HEK293 (cell line): ENCODE measurements around the gene LDLRAD4.

Source experiments
- CTCF ChIA-PET: fragments of 350-600 bp; formaldehyde crosslinking; extraction: SDS; loops from one replicate; lab custom pipeline; 2021; ENCODE audit warnings: antibody characterized with exemption; lab: Yijun Ruan, JAX
- POLR2A ChIA-PET: fragments of 300-600 bp; formaldehyde crosslinking; extraction: SDS; loops from one replicate; lab custom pipeline; 2020; ENCODE audit warnings: antibody characterized with exemption, inconsistent platforms; lab: Yijun Ruan, JAX
- H3K27ac ChIP-seq: fragments of 200-500 bp; sonication (Bioruptor generic); 2 replicates; pipeline ENCODE4 v1.5.1; 2014; ENCODE audit warnings: low read depth, low read length, control low read depth, inconsistent platforms; ENCODE audit errors: extremely low read depth
- H3K36me3 ChIP-seq, 2 experiments: fragments of 200-500 bp in 1 of 2; sonication (Bioruptor generic) in 1 of 2; 1 replicate in 1 of 2; 2 replicates in 1 of 2; pipeline ENCODE4 v1.5.1; 2014 to 2017; ENCODE audit warnings: inconsistent platforms in 2 of 2, low read length in 2 of 2; ENCODE audit not compliant: control insufficient read depth in 2 of 2, insufficient read depth in 1 of 2
- H3K4me1 ChIP-seq: fragments of 200-500 bp; sonication (Bioruptor generic); 2 replicates; pipeline ENCODE4 v1.5.1; 2014; ENCODE audit warnings: mild to moderate bottlenecking, low read length, inconsistent platforms; ENCODE audit not compliant: control insufficient read depth, insufficient read depth
- H3K4me3 ChIP-seq: 2 replicates; pipeline ENCODE4 v1.5.1; 2011; ENCODE audit warnings: low read depth, mild to moderate bottlenecking, control low read depth, low read length, moderate library complexity
- H3K9me3 ChIP-seq: fragments of 200-500 bp; sonication (Bioruptor generic); 2 replicates; pipeline ENCODE4 v1.5.1; 2014; ENCODE audit warnings: low read depth, low read length, inconsistent platforms; ENCODE audit not compliant: control insufficient read depth, insufficient read depth
- BCL11A ChIP-seq: fragments of 450-650 bp; formaldehyde crosslinking; IDR thresholded peaks from 2 replicates; pipeline ENCODE4 v1.5.1; 2016; ENCODE audit warnings: low read depth, missing biosample characterization, missing genetic modification characterization
- KLF10 ChIP-seq: fragments of 450-650 bp; IDR thresholded peaks from 2 replicates; pipeline ENCODE4 v1.5.1; 2018; ENCODE audit warnings: missing biosample characterization, mild to moderate bottlenecking, missing genetic modification characterization
- SP3 ChIP-seq: fragments of 450-650 bp; formaldehyde crosslinking; IDR thresholded peaks from 2 replicates; pipeline ENCODE4 v1.5.1; 2016; ENCODE audit warnings: missing biosample characterization, missing genetic modification characterization
- YY1 ChIP-seq: fragments of 450-650 bp; formaldehyde crosslinking; IDR thresholded peaks from 2 replicates; pipeline ENCODE4 v1.5.1; 2018; ENCODE audit warnings: missing biosample characterization, missing genetic modification characterization
- ZBTB7A ChIP-seq: fragments of 450-650 bp; formaldehyde crosslinking; IDR thresholded peaks from 2 replicates; pipeline ENCODE4 v1.5.1; 2016; ENCODE audit warnings: low read depth, missing biosample characterization, missing genetic modification characterization
- ZBTB8A ChIP-seq: fragments of 450-650 bp; formaldehyde crosslinking; IDR thresholded peaks from 2 replicates; pipeline ENCODE4 v1.5.1; 2016; ENCODE audit warnings: missing biosample characterization, missing genetic modification characterization
- ZFP69B ChIP-seq: fragments of 450-650 bp; formaldehyde crosslinking; IDR thresholded peaks from 2 replicates; pipeline ENCODE4 v1.5.1; 2016; ENCODE audit warnings: missing biosample characterization, missing genetic modification characterization
- ZNF146 ChIP-seq: fragments of 450-650 bp; formaldehyde crosslinking; IDR thresholded peaks from 2 replicates; pipeline ENCODE4 v1.5.1; 2016; ENCODE audit warnings: missing biosample characterization, missing genetic modification characterization
- ZNF214 ChIP-seq: fragments of 450-650 bp; formaldehyde crosslinking; IDR thresholded peaks from 2 replicates; pipeline ENCODE4 v1.5.1; 2017; ENCODE audit warnings: missing biosample characterization, mild to moderate bottlenecking, missing genetic modification characterization, borderline replicate concordance
- ZNF239 ChIP-seq: fragments of 450-650 bp; formaldehyde crosslinking; IDR thresholded peaks from 2 replicates; pipeline ENCODE4 v1.5.1; 2016; ENCODE audit warnings: missing biosample characterization, missing genetic modification characterization
- ZNF391 ChIP-seq: fragments of 450-650 bp; formaldehyde crosslinking; IDR thresholded peaks from 2 replicates; pipeline ENCODE4 v1.5.1; 2016; ENCODE audit warnings: low read depth, missing biosample characterization, missing genetic modification characterization, borderline replicate concordance
- ZNF416 ChIP-seq: fragments of 450-650 bp; formaldehyde crosslinking; IDR thresholded peaks from 2 replicates; pipeline ENCODE4 v1.5.1; 2016; ENCODE audit warnings: missing biosample characterization, missing genetic modification characterization
- ZNF530 ChIP-seq: fragments of 450-650 bp; formaldehyde crosslinking; IDR thresholded peaks from 2 replicates; pipeline ENCODE4 v1.5.1; 2016; ENCODE audit warnings: low read depth, missing biosample characterization, missing genetic modification characterization
- ZNF549 ChIP-seq: fragments of 450-650 bp; IDR thresholded peaks from 2 replicates; pipeline ENCODE4 v1.5.1; 2018; ENCODE audit warnings: missing biosample characterization, missing genetic modification characterization, mild to moderate bottlenecking, inconsistent platforms, moderate library complexity
- ZNF555 ChIP-seq: fragments of 450-650 bp; formaldehyde crosslinking; conservative IDR thresholded peaks from 2 replicates; pipeline ENCODE4 v1.5.1; 2017; ENCODE audit warnings: missing biosample characterization, mild to moderate bottlenecking, missing genetic modification characterization, inconsistent platforms
- ZNF561 ChIP-seq: fragments of 450-650 bp; IDR thresholded peaks from 2 replicates; pipeline ENCODE4 v1.5.1; 2018; ENCODE audit warnings: missing biosample characterization, missing genetic modification characterization, borderline replicate concordance
- ZNF610 ChIP-seq: fragments of 450-650 bp; formaldehyde crosslinking; IDR thresholded peaks from 2 replicates; pipeline ENCODE4 v1.5.1; 2016; ENCODE audit warnings: missing biosample characterization, missing genetic modification characterization, borderline replicate concordance
- ZNF624 ChIP-seq: fragments of 450-650 bp; formaldehyde crosslinking; IDR thresholded peaks from 2 replicates; pipeline ENCODE4 v1.5.1; 2017; ENCODE audit warnings: missing biosample characterization, missing genetic modification characterization
- ZNF670 ChIP-seq: fragments of 450-650 bp; formaldehyde crosslinking; IDR thresholded peaks from 2 replicates; pipeline ENCODE4 v1.5.1; 2016; ENCODE audit warnings: missing biosample characterization, missing genetic modification characterization, low read depth
- ZNF830 ChIP-seq: fragments of 450-650 bp; IDR thresholded peaks from 2 replicates; pipeline ENCODE4 v1.5.0; 2018; ENCODE audit warnings: missing biosample characterization, missing genetic modification characterization, low read depth, mild to moderate bottlenecking, moderate library complexity
- TF ChIP-seq, protein P1 (sequence below): fragments of 450-650 bp; formaldehyde crosslinking; IDR thresholded peaks from 2 replicates; pipeline ENCODE4 v1.5.1; 2016; ENCODE audit warnings: missing biosample characterization, missing genetic modification characterization
- TF ChIP-seq, protein P2 (sequence below): fragments of 450-650 bp; IDR thresholded peaks from 2 replicates; pipeline ENCODE4 v1.5.1; 2018; ENCODE audit warnings: missing biosample characterization, mild to moderate bottlenecking, missing genetic modification characterization
- TF ChIP-seq, protein P3 (sequence below): fragments of 450-650 bp; formaldehyde crosslinking; IDR thresholded peaks from 2 replicates; pipeline ENCODE4 v1.5.1; 2017; ENCODE audit warnings: missing biosample characterization, missing genetic modification characterization
- TF ChIP-seq, protein P4 (sequence below): fragments of 450-650 bp; formaldehyde crosslinking; IDR thresholded peaks from 2 replicates; pipeline ENCODE4 v1.5.1; 2016; ENCODE audit warnings: missing biosample characterization, missing genetic modification characterization
- TF ChIP-seq, protein P5 (sequence below): fragments of 450-650 bp; formaldehyde crosslinking; IDR thresholded peaks from 2 replicates; pipeline ENCODE4 v1.5.1; 2017; ENCODE audit warnings: missing biosample characterization, mild to moderate bottlenecking, missing genetic modification characterization, moderate library complexity

LDLRAD4 gene

DNA sequence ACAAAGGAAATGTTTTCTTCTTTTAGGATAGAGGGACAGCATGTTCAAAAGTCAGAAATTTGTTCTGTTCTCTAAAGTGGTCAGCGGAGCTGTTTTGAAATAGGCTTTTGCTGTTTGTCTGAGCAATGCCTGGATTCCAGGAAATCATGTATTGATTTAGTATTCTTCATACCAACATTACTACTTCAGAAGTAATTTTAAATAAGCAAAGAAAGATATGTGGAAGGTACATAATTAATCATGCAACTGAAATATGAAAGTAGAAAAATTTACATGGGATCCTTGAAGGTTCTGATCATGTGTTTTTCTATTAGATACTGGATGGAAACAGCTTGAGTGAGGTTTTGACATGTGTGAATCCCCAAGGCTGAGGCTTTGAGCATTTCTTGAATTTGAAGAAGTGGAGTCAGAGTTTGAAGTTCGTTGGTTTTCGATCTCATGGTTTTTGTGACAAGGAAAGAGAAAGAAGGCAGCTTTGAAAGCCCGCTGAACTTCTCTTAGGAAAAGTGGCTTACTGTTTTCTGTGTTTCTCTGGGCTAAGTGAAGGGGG is 220.0 kb downstream of the LDLRAD4 start:
- peaks cover 10% of the 10 kb centered on the region for H3K4me1 ChIP-seq
- H3K36me3 ChIP-seq: no peaks in the 10 kb centered on the region
- H3K4me3 ChIP-seq: no peak overlapping the region
- ChIA-PET CTCF (interaction anchor here (0.7 kb wide), 1 partner anchor 36 kb away, joined by 3 read pairs; no protein-coding TSS in a partner anchor), POLR2A (no interaction called here)
- TF ChIP-seq, protein P1, sequence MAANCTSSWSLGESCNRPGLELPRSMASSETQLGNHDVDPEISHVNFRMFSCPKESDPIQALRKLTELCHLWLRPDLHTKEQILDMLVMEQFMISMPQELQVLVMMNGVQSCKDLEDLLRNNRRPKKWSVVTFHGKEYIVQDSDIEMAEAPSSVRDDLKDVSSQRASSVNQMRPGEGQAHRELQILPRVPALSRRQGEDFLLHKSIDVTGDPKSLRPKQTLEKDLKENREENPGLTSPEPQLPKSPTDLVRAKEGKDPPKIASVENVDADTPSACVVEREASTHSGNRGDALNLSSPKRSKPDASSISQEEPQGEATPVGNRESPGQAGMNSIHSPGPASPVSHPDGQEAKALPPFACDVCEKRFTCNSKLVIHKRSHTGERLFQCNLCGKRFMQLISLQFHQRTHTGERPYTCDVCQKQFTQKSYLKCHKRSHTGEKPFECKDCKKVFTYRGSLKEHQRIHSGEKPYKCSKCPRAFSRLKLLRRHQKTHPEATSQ (tag by site-specific recombination): no peak
- TF ChIP-seq ZNF610 (tag by site-specific recombination) (no peak), BCL11A (no peak), ZBTB7A (tag by site-specific recombination) (no peak), ZBTB8A (tag by site-specific recombination) (no peak), YY1 (tag by site-specific recombination) (no peak), ZNF561 (tag by site-specific recombination) (no peak), ZNF239 (tag by site-specific recombination) (no peak), ZNF214 (no peak), ZNF416 (tag by site-specific recombination) (no peak), ZFP69B (tag by site-specific recombination) (no peak)
- TF ChIP-seq, protein P2, sequence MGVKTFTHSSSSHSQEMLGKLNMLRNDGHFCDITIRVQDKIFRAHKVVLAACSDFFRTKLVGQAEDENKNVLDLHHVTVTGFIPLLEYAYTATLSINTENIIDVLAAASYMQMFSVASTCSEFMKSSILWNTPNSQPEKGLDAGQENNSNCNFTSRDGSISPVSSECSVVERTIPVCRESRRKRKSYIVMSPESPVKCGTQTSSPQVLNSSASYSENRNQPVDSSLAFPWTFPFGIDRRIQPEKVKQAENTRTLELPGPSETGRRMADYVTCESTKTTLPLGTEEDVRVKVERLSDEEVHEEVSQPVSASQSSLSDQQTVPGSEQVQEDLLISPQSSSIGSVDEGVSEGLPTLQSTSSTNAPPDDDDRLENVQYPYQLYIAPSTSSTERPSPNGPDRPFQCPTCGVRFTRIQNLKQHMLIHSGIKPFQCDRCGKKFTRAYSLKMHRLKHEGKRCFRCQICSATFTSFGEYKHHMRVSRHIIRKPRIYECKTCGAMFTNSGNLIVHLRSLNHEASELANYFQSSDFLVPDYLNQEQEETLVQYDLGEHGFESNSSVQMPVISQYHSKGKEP (tag by site-specific recombination): no peak
- TF ChIP-seq, protein P3, sequence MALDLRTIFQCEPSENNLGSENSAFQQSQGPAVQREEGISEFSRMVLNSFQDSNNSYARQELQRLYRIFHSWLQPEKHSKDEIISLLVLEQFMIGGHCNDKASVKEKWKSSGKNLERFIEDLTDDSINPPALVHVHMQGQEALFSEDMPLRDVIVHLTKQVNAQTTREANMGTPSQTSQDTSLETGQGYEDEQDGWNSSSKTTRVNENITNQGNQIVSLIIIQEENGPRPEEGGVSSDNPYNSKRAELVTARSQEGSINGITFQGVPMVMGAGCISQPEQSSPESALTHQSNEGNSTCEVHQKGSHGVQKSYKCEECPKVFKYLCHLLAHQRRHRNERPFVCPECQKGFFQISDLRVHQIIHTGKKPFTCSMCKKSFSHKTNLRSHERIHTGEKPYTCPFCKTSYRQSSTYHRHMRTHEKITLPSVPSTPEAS (tag by site-specific recombination): no peak
- H3K9me3 ChIP-seq: no peaks in the 10 kb centered on the region
- no peak overlapping the region for H3K27ac ChIP-seq

DNA sequence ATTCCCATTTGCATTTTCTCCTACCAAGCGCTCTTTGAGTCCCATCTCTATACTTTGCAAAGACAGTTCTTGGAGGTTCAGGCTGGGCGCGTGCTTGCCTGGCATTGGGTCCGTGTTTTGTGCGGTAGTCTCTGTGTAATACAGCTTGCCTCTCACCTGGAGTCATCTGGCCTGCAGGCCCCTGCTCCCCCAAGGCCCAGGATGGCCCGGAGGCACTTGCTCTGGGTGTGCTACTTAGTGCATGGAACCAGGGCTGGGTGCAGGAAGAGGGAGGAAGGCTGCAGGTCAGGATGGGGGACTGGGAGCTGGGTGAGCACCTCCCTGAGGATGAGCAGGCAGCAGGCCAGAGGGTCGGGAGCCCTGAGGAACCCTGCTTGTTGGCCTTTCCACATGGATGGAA is 220.9 kb downstream of the LDLRAD4 start:
- ChIA-PET POLR2A (no interaction called here), CTCF (interaction anchor here (0.7 kb wide), 1 partner anchor 36 kb away, joined by 3 read pairs; no protein-coding TSS in a partner anchor)
- no peaks in the 10 kb centered on the region for H3K9me3 ChIP-seq
- no peaks in the 10 kb centered on the region for H3K36me3 ChIP-seq
- no peak overlapping the region for H3K27ac ChIP-seq
- no peak overlapping the region for H3K4me3 ChIP-seq
- H3K4me1 ChIP-seq: peaks cover 10% of the 10 kb centered on the region
- TF ChIP-seq ZNF670 (tag by site-specific recombination) (no peak), ZNF555 (no peak), ZNF391 (no peak), ZNF146 (tag by site-specific recombination) (no peak), ZNF549 (no peak), ZNF624 (tag by site-specific recombination) (no peak), ZNF530 (tag by site-specific recombination) (no peak), KLF10 (tag by site-specific recombination) (no peak), ZNF830 (tag by site-specific recombination) (no peak), SP3 (tag by site-specific recombination) (no peak)
- TF ChIP-seq, protein P4, sequence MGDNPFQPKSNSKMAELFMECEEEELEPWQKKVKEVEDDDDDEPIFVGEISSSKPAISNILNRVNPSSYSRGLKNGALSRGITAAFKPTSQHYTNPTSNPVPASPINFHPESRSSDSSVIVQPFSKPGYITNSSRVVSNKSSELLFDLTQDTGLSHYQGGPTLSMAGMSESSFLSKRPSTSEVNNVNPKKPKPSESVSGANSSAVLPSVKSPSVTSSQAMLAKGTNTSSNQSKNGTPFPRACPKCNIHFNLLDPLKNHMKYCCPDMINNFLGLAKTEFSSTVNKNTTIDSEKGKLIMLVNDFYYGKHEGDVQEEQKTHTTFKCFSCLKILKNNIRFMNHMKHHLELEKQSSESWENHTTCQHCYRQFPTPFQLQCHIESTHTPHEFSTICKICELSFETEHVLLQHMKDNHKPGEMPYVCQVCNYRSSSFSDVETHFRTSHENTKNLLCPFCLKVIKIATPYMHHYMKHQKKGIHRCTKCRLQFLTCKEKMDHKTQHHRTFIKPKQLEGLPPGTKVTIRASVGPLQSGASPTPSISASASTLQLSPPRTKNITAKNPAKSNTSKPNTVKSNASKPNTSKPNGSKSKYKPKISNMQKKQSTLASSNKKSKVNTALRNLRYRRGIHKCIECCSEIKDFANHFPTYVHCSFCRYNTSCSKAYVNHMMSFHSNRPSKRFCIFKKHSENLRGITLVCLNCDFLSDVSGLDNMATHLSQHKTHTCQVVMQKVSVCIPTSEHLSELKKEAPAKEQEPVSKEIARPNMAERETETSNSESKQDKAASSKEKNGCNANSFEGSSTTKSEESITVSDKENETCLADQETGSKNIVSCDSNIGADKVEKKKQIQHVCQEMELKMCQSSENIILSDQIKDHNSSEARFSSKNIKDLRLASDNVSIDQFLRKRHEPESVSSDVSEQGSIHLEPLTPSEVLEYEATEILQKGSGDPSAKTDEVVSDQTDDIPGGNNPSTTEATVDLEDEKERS: no peak
- TF ChIP-seq, protein P5, sequence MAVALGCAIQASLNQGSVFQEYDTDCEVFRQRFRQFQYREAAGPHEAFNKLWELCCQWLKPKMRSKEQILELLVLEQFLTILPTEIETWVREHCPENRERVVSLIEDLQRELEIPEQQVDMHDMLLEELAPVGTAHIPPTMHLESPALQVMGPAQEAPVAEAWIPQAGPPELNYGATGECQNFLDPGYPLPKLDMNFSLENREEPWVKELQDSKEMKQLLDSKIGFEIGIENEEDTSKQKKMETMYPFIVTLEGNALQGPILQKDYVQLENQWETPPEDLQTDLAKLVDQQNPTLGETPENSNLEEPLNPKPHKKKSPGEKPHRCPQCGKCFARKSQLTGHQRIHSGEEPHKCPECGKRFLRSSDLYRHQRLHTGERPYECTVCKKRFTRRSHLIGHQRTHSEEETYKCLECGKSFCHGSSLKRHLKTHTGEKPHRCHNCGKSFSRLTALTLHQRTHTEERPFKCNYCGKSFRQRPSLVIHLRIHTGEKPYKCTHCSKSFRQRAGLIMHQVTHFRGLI (tag by site-specific recombination): no peak
